Measurements from ENCODE around the gene PLPP2.

The PLPP2 gene

GRCh38 chr19:313988-314815 is 23.0 kb upstream of the PLPP2 start:
- DNase-seq: no peak

- DNase-seq: no peak
These were observed 22.2 kb upstream of the PLPP2 start for GRCh38 chr19:313169-313987.

- no peak for DNase-seq
These were observed 20.6 kb upstream of the PLPP2 start for GRCh38 chr19:311813-312261.

GRCh38 chr19:310781-311496 is 19.7 kb upstream of the PLPP2 start:
- no peak for DNase-seq

DNA sequence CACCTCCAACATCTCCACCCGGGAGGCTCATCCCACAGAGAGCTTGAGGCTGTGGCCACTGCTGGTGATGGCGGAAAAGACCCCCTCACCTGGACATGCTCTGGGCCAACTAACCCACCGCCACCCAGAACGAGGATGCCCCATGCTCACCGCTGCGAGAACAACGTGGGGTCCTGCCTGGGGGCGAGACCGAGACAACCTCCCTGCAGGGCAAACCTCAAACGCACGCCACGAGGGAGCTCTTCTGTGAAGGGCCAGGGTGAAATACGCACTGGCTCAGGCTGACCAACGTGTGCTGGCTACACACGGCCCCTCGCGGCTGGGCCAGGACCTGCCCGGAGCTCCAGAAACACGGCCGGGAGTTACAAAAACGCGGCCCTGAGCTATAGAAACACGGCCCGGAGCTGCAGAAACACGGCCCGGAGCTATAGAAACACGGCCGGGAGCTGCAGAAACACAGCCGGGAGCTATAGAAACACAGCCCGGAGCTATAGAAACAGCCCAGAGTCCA is 19.0 kb upstream of the PLPP2 start:
- no peak for DNase-seq

DNA sequence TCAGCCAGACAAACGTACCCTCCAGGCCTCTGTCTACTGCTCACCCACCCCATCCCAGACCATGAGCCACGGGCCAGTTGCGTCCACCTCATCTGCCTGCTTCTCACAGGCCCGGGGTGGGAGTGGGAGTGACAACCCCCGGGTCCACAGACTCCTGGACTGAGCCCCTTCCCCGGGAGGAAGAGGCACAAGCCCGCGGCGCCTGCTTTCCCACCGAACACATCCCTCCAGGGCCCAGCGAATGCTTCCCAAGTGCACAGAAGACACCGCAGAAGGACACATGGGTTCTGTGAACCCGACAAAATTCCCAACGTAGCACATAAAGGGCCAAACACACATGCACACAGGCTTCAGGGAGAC is 18.0 kb upstream of the PLPP2 start:
- DNase-seq: no peak

DNA sequence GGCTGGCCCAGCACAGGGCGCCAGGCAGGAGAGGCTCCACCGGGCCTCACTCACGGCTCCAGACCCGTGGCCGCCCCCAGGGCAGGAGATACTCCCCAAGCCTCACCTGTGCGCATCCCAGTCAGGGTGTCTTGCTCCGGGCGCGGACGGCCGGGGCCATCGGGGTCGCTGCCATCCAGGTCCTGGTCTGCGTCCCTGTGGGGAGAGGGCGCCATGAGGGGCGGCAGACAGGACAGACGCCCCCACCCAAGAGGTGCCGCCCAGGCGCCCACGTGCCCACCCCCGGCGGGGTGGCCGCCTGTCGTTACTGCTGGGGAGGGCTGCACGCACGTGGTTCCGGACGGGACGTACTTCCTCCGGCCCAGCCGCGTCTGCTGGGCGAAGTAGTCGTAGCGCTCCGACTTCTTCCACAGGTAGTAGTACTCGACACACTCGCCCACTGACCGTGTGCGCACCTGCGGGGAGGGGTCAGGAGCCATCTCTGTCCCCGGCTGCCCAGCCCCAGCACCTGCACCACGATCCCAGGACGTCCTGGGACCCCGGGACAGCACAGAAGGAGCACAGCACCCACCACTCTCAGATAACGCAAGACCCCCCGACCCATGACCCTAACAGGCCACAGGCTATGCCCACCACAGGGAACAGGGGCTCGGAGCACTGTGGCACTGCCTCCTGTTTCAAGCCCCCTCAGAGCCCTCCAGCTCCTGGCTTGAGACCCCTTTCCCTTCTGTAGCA is 17.4 kb upstream of the PLPP2 start:
- no peak for DNase-seq

- DNase-seq: no peak
These were observed 16.7 kb upstream of the PLPP2 start for GRCh38 chr19:307793-308420.

DNA sequence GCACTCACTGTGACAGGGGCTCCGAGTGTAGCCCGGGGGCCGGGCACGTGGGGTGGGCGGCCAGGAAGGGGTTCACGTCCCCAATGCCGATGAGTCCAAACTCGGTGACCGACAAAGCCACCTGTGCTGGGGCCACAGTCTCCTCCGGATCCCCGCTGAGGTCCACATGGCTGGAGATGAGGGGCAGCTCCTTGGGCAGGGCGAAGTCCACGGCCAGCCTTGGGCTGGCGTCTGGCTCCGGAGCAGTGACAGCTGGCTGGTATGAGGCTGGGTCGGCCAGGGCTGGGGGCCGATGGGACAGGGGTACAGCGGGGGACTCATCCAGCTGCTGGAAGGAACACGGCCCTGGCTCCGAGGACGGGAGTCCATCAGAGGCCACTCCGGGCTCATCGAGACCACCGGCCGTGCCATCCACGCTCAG is 15.9 kb upstream of the PLPP2 start:
- DNase-seq: no peak

DNA sequence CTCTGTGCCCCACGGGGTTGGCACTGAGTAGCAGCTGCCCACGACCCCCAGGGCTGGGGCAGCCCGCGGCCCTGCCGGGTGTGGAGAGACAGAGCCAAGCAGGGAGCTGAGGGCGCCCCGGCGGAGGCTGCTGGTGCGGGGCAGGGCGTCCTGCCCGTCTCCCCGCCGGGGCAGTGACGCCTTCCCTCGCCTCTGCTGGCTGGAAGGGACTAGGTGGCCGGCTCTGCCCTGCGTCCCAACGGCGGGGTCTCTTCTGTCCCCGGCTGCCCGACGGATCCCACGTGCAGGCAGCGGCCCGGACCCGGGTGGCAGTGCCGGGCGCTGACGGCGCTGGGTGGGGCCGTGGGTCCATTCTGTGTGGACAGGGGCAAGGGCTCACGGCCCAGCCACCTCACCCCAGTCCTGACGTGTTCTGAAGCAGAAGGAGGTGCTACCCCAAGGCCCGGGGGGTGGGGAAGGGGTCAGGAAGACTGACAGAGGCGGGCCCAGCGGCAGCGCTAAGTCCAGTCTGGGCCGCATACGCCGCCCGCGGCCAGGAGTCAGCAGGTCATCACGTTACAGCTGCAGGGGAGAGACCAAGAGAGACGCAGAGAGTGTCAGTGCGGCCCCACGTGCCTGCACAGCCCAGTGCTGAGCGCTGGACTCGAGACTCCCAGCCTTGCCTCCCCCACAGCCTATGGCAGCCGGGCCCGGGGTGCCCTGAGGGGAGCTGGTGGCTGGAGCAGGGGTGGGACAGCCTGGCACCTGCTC is 15.1 kb upstream of the PLPP2 start:
- DNase-seq: no peak

GRCh38 chr19:305240-306150 is 14.3 kb upstream of the PLPP2 start:
- no peak for DNase-seq

DNA sequence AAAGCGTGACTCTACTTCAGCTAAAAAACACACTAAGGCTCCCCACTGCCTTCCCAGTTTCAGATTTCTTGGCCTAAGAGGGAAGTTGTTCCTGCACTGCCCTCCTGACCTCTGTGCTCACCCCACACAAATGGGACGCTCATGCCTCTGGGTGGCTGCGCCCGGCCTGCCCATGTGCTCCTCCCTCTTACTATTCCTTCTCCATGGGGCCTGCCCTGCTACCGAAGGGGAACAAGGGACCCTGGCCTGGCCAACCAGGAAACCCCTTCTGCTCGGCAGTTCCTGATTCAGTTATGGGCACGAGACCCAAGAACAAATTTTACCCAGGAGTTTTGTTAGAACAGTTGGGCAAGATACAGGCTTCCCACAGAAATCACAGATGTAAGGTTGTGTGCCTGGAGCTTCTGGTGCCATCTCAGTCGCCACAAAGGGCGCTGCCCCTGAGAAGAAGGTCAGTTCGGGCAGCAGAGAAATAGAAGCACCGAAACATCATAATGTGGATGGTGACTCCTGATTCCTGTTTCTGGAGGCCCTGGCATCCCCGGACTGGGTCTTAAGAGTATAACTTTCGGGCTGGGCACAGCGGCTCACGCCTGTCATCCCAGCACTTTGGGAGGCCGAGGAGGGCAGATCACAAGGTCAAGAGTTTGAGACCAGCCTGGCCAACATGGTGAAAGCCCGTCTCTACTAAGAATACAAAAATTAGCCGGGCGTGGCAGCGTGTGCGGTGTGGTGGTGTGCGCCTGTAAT is 5.4 kb upstream of the PLPP2 start:
- DNase-seq: no peak

- DNase-seq: no peak
These were observed 4.6 kb upstream of the PLPP2 start for GRCh38 chr19:295687-296370.

GRCh38 chr19:294946-295686 is 3.9 kb upstream of the PLPP2 start:
- peak; percentile 12 for DNase-seq

DNA sequence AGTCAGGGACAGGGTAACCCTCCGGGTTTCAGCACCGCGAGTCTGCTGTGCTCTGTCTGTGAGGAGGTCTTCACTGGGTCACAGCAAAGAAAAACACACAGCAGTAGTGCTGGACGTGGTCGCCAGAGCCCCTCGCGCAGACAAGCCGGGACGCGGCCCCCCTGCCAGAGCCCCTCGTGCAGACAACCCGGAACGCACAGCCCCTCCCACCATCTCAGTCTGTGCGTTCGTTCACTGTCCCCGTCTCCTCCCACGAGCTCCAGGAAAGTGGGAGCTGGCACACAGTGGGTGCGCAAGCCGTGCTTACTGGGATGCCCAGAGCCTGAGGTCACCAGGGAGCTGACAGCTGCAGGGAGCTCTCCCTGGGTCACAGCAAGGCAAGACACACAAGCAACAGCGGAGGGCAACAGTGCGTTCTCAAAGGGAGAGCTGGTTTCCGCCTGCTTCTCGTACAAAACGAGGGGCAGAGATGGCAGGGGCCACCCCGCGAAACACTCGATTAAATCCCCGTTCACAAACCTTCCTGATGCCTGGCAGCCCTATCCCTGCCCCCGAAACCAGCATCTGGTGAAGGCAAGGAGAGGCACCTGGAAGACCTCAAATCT is 3.2 kb upstream of the PLPP2 start:
- no peak for DNase-seq

DNA sequence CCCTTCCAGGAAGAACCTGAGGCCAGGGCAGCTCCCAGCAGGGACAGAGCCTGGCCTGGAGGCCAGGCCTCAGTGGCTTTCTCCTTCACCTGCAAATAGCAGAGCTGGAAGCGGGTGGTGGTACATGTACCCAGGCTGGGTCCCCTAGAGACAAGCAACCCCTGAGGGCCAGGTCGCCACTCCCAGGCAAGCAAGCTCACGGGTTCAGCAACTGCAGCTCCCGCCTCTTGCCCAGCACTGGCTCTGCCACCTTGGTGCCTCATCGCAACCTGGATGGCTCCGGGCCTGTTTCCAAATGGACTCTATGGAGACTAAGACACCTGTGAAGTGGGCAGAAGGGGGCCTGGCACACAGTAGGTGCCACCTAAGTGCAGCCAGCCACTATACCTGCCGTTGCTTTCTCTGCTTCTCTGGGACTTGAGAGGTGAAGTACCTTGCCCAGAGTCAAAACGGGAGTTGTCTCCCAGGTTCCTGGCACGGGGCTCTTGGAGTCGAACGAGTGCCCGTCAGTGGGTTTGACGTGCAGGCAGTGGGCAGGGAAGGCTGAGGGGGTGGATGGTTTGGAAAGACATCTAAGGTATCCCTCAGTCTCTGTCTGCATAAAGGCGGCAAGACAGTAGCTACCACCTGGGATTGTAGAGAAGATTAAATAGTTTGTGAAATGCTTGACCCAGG is 2.4 kb upstream of the PLPP2 start:
- DNase-seq: no peak

DNA sequence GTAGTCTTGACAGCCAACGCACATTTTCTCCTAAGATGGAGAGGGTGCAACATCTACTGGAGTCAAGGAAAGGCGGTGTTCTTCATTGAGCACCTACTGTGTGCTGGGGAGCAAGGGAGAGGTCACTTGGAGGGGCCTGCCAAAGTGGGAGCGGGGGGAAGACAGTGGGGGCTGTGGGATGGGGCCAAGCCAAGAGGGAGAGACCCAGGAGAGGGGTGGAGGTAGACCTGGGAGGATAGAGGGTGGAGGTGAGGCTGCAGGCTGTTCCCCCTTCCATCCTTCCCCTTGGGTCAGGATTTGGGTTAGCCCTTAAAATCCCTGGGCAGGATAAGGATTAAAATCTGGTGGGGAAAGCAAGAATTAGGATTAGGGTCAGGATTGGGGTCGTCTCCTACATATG is 1.7 kb upstream of the PLPP2 start:
- DNase-seq: no peak
